ENCODE data around the gene YIPF2.
"Not testable (repeated sequence)": the region's sequence is repeated elsewhere in the genome, so short reads cannot be mapped to it uniquely, and the experiment has no call there.

The YIPF2 gene

GRCh38 chr19:10961073-10961860 lies 32.8 kb upstream of the YIPF2 start:
- Mint-ChIP-seq H3K36me3 (ENCODE audit: low read depth) (peaks cover 26% of the 10 kb centered on the region), H3K4me1 (peaks cover 37% of the 10 kb centered on the region), H3K9me3 (peaks cover 3% of the 10 kb centered on the region), H3K27ac (peak overlapping the region; percentile 96), H3K27me3 (ENCODE audit: low read depth, poor library complexity) (no peaks in the 10 kb centered on the region), H3K4me3 (peak overlapping the region; percentile 96)
- TF ChIP-seq CTCF (IDR thresholded peaks at IDR 0.05), result no peak
- no peak for DNase-seq

- no peak for TF ChIP-seq CTCF (IDR thresholded peaks at IDR 0.05)
- Mint-ChIP-seq H3K4me3 (peak within 1 kb of the TSS; percentile 96), H3K27me3 (ENCODE audit: low read depth, poor library complexity) (no peaks in the 10 kb centered on the region), H3K27ac (peak within 1 kb of the TSS; percentile 96), H3K4me1 (peaks cover 31% of the 10 kb centered on the region), H3K36me3 (ENCODE audit: low read depth) (peaks cover 21% of the 10 kb centered on the region), H3K9me3 (no peaks in the 10 kb centered on the region)
- DNase-seq, result peak; percentile 99
Measured at GRCh38 chr19:10960314-10961072, 32.1 kb upstream of the YIPF2 start, which contains the start of gene SMARCA4. Gene SMARCA4 (plus strand): TSS chr19:10961030. CDS start chr19:10984152, 23,122 bp downstream.

GRCh38 chr19:10959277-10959968 lies 31.0 kb upstream of the YIPF2 start:
- not testable (repeated sequence) for DNase-seq; H3K9me3 Mint-ChIP-seq; H3K27me3 Mint-ChIP-seq (ENCODE audit: low read depth, poor library complexity); H3K27ac Mint-ChIP-seq
- H3K4me1 Mint-ChIP-seq, result peaks cover 27% of the 10 kb centered on the region
- peaks cover 13% of the 10 kb centered on the region for H3K36me3 Mint-ChIP-seq (ENCODE audit: low read depth)
- H3K4me3 Mint-ChIP-seq, result peak overlapping the region; percentile 85

- Mint-ChIP-seq H3K36me3 (ENCODE audit: low read depth) (no peaks in the 10 kb centered on the region), H3K4me3 (no peak overlapping the region), H3K27ac (no peak overlapping the region), H3K27me3 (ENCODE audit: low read depth, poor library complexity) (no peaks in the 10 kb centered on the region), H3K4me1 (no peaks in the 10 kb centered on the region), H3K9me3 (no peaks in the 10 kb centered on the region)
- no peak for DNase-seq
- no peak for TF ChIP-seq CTCF (IDR thresholded peaks at IDR 0.05)
Measured at GRCh38 chr19:10952809-10953208, 24.4 kb upstream of the YIPF2 start.

GRCh38 chr19:10946958-10947657 lies 18.7 kb upstream of the YIPF2 start:
- Mint-ChIP-seq H3K4me1 (no peaks in the 10 kb centered on the region), H3K4me3 (no peak overlapping the region), H3K36me3 (ENCODE audit: low read depth) (no peaks in the 10 kb centered on the region), H3K9me3 (no peaks in the 10 kb centered on the region), H3K27me3 (ENCODE audit: low read depth, poor library complexity) (no peaks in the 10 kb centered on the region), H3K27ac (peak overlapping the region; percentile 32)
- DNase-seq, result no peak
- no peak for TF ChIP-seq CTCF (IDR thresholded peaks at IDR 0.05)

Data from nephron progenitor cell (in vitro differentiated cells).